Endothelial cell of umbilical vein (primary cell): Measurements from ENCODE around the gene POGK. TPM values are rescaled to one million over a fixed set of nuclear protein-coding genes. Genes with fewer than 3 reads are reported as not detected.

Experiments
- BruUV-seq: library from RNA; stranded (reverse); fragments of 400-500 nt; replicated peaks from 2 replicates; lab custom pipeline; 2021; lab: Mats Ljungman, UMichigan
- CTCF ChIA-PET: fragments of 300-600, 350-600 bp; sonication (Branson Sonifier 250); formaldehyde crosslinking; loops from one replicate; lab custom pipeline; 2021; ENCODE audit warnings: antibody characterized with exemption, inconsistent platforms; lab: Charles Lee
- POLR2A ChIA-PET: fragments of 300-600, 350-600 bp; sonication (Branson Sonifier 250); formaldehyde crosslinking; loops from one replicate; lab custom pipeline; 2021; ENCODE audit warnings: antibody characterized with exemption, inconsistent platforms; lab: Charles Lee
- DNase-seq: peaks from one replicate; pipeline ENCODE4 v3.0.0-alpha.2; 2011; ENCODE audit warnings: low read depth, low spot score
- FAIRE-seq: peaks from 2 replicates; lab custom pipeline; 2011; peaks lifted over from hg19 to GRCh38; lab: Jason Lieb, UNC
- H2AFZ ChIP-seq: 2 replicates; pipeline ENCODE4 v1.6.0; 2012; ENCODE audit warnings: low read depth, low read length, control low read depth, inconsistent platforms
- H3K27ac ChIP-seq: 2 replicates; pipeline ENCODE4 v1.5.1; 2011; ENCODE audit warnings: low read depth, mild to moderate bottlenecking, control low read depth, low read length, moderate library complexity; ENCODE audit not compliant: insufficient read depth
- H3K27me3 ChIP-seq, 2 experiments: 2 replicates each; pipeline versions ENCODE4 v1.6.0 to v1.6.1; 2011; ENCODE audit warnings: low read length in 2 of 2, mixed read lengths in 1 of 2; ENCODE audit not compliant: control insufficient read depth in 2 of 2, insufficient read depth in 2 of 2
- H3K36me3 ChIP-seq, 2 experiments: 2 replicates in 1 of 2; 3 replicates in 1 of 2; pipeline ENCODE4 v1.5.1; 2011; ENCODE audit warnings: low read length in 2 of 2, mild to moderate bottlenecking in 1 of 2, moderate library complexity in 1 of 2; ENCODE audit not compliant: control insufficient read depth in 2 of 2, insufficient read depth in 2 of 2; ENCODE audit errors: extremely low read depth in 1 of 2
- H3K4me1 ChIP-seq: 3 replicates; pipeline ENCODE4 v1.5.1; 2011; ENCODE audit warnings: mild to moderate bottlenecking, low read length; ENCODE audit not compliant: control insufficient read depth, insufficient read depth; ENCODE audit errors: extremely low read depth
- H3K4me2 ChIP-seq: 2 replicates; pipeline ENCODE4 v1.6.1; 2011; ENCODE audit warnings: low read length, control low read depth, mixed read lengths; ENCODE audit not compliant: insufficient read depth
- H3K4me3 ChIP-seq, 3 experiments: fragments of 200-600 bp in 1 of 3; sonication (generic), shearing (Covaris generic) in 1 of 3; replicated peaks in 1 of 3; 2 replicates each; pipeline ENCODE4 v1.5.1; 2011 to 2016; ENCODE audit warnings: control low read depth in 3 of 3, low read length in 3 of 3, mild to moderate bottlenecking in 2 of 3, inconsistent platforms in 1 of 3, low read depth in 1 of 3, moderate library complexity in 1 of 3; ENCODE audit not compliant: insufficient read depth in 1 of 3
- H3K79me2 ChIP-seq: 2 replicates; pipeline ENCODE4 v1.6.0; 2012; ENCODE audit warnings: low read length, inconsistent platforms; ENCODE audit not compliant: control insufficient read depth, insufficient read depth
- H3K9ac ChIP-seq: replicated peaks from 2 replicates; pipeline ENCODE3; 2011; ENCODE audit warnings: low read length, control low read depth; ENCODE audit not compliant: insufficient read depth; ENCODE audit errors: extremely low read depth
- H3K9me1 ChIP-seq: replicated peaks from 3 replicates; pipeline ENCODE4 v1.6.0; 2011; ENCODE audit warnings: mild to moderate bottlenecking, low read length; ENCODE audit not compliant: control insufficient read depth, insufficient read depth; ENCODE audit errors: extremely low read depth
- H3K9me3 ChIP-seq: replicated peaks from 2 replicates; pipeline ENCODE4 v1.5.1; 2012; ENCODE audit warnings: low read length, inconsistent platforms; ENCODE audit not compliant: control insufficient read depth, insufficient read depth
- H4K20me1 ChIP-seq: replicated peaks from 2 replicates; pipeline ENCODE3; 2011; ENCODE audit warnings: mild to moderate bottlenecking, low read length; ENCODE audit not compliant: control insufficient read depth, insufficient read depth; ENCODE audit errors: extremely low read depth
- EZH2 ChIP-seq: IDR thresholded peaks from 2 replicates; pipeline ENCODE4 v1.6.1; 2012; ENCODE audit warnings: borderline replicate concordance, low read depth, mild to moderate bottlenecking, moderate library complexity, low read length, inconsistent platforms; ENCODE audit not compliant: severe bottlenecking
- FOS ChIP-seq: IDR thresholded peaks from 2 replicates; pipeline ENCODE4 v1.6.1; 2011; ENCODE audit warnings: mild to moderate bottlenecking, low read length, moderate library complexity, borderline replicate concordance; ENCODE audit not compliant: insufficient read depth
- GATA2 ChIP-seq: IDR thresholded peaks from 2 replicates; pipeline ENCODE4 v1.7.0; 2011; ENCODE audit warnings: low read depth, mild to moderate bottlenecking, moderate library complexity, mixed read lengths, low read length; ENCODE audit not compliant: insufficient read length, insufficient read depth
- JUN ChIP-seq: IDR thresholded peaks from 2 replicates; pipeline ENCODE4 v1.6.1; 2011; ENCODE audit warnings: borderline replicate concordance, low read depth; ENCODE audit not compliant: insufficient read length, insufficient read depth
- MAX ChIP-seq: IDR thresholded peaks from 2 replicates; pipeline ENCODE4 v1.6.1; 2011; ENCODE audit not compliant: insufficient read depth, insufficient read length
- MYC ChIP-seq: IDR thresholded peaks from one replicate; pipeline ENCODE4 v1.6.1; 2011; ENCODE audit warnings: mild to moderate bottlenecking, low read depth, low read length
- POLR2A ChIP-seq: IDR thresholded peaks from 2 replicates; pipeline ENCODE4 v1.6.1; 2012; ENCODE audit warnings: low read depth, mild to moderate bottlenecking, control low read depth, low read length
- POLR2AphosphoS5 ChIP-seq: IDR thresholded peaks from 2 replicates; pipeline ENCODE4 v1.6.1; 2012; ENCODE audit warnings: low read depth, mild to moderate bottlenecking, control low read depth, low read length, moderate library complexity; ENCODE audit not compliant: insufficient read depth
- dilution Hi-C: fragments of 300-500 bp; cut with MboI; formaldehyde crosslinking; loops from one replicate; pipeline ENCODE4 v1.15.0; 2019; ENCODE audit warnings: low sequenced_read_pairs; ENCODE audit not compliant: extremely low pct_ligation_motif_present
- intact Hi-C: fragments of 100-400 bp; cut with micrococcal nuclease; formaldehyde crosslinking; loops from one replicate; pipeline ENCODE4 v1.10.0; 2022
- polyA plus RNA-seq, 4 experiments: library from polyadenylated mRNA; depleted of rRNA in 3 of 4; stranded (reverse) in 3 of 4; unstranded in 1 of 4; fragments of >200 nt; gene quantifications; 2 replicates each; pipeline versions ENCODE4 v1.2.1 to v1.2.3, GENCODE V29; 2011 to 2012; ENCODE audit warnings: missing spikeins in 1 of 4
- total RNA-seq: library from RNA; stranded (reverse); gene quantifications from 2 replicates; pipeline ENCODE4 v1.2.3, GENCODE V29; 2021
- TF ChIP-seq, protein P1 (sequence below), 2 donors: IDR thresholded peaks; 1 replicate in 1 of 2; 2 replicates in 1 of 2; pipeline ENCODE4 v1.5.1; 2011; ENCODE audit warnings: low read length in 2 of 2, mild to moderate bottlenecking in 2 of 2, moderate library complexity in 2 of 2, control low read depth in 1 of 2, inconsistent platforms in 1 of 2, low read depth in 1 of 2; ENCODE audit not compliant: insufficient read depth in 1 of 2; ENCODE audit errors: extremely low read depth in 1 of 2

Gene POGK
- total and polyA plus RNA-seq, 2 donors (not counting 3 experiments of a cell fraction or from before 2014, with no cell fraction given), result 12.5 to 31.8 TPM

DNA sequence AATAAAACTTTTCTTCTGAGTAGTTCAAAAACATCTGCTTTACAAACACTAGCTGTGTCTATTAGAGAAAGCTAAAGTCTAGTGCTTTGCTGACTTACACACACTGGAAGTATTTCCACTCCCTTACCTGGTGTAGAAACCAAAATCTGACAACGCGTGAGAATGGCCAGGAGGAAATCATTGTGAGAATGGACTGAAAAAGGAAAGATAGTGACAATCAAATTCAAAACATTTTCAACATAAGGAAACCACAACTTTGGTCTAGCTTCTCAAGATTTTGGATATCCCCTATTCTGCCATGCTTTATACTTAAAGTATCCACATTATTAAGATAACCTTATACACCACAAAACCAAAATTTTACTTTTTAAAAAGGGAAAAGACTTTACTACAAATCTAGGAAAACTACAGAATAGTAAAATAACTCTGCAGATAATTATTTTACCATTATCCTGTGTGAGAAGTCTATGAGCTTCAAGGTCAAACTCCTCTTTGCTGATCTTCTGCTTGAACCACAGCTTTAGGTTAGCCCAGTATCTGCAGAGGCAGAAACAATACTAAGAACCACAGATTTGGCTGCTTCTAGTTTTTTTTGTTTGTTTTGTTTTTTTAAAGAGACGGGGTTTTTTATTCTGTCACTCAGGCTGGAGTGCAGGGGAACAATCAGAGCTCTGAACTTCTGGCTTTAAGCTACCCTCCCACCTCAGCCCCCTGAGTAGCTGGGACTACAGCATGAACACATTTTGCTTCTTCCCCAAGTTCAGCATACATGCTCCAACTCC lies 30.2 kb downstream of the POGK start:
- CTCF ChIA-PET, result no interaction called here
- TF ChIP-seq POLR2AphosphoS5 (no peak), EZH2 (no peak), POLR2A (no peak), MAX (no peak), JUN (no peak), GATA2 (no peak), MYC (no peak), FOS (no peak)
- TF ChIP-seq, protein P1, sequence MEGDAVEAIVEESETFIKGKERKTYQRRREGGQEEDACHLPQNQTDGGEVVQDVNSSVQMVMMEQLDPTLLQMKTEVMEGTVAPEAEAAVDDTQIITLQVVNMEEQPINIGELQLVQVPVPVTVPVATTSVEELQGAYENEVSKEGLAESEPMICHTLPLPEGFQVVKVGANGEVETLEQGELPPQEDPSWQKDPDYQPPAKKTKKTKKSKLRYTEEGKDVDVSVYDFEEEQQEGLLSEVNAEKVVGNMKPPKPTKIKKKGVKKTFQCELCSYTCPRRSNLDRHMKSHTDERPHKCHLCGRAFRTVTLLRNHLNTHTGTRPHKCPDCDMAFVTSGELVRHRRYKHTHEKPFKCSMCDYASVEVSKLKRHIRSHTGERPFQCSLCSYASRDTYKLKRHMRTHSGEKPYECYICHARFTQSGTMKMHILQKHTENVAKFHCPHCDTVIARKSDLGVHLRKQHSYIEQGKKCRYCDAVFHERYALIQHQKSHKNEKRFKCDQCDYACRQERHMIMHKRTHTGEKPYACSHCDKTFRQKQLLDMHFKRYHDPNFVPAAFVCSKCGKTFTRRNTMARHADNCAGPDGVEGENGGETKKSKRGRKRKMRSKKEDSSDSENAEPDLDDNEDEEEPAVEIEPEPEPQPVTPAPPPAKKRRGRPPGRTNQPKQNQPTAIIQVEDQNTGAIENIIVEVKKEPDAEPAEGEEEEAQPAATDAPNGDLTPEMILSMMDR (IDR thresholded peaks at IDR 0.05; ENCODE audit: extremely low read depth in 1 of 2, insufficient read depth in 1 of 2, low read depth in 1 of 2, low read length in 2 of 2), result no peak
- intact Hi-C loops, result loop anchor here (10.0 kb wide), 1 partner anchor 945 kb away; no protein-coding TSS in a partner anchor

More for the DNA sequence above, 30.2 kb downstream of the POGK start:
- Histone ChIP-seq H3K27me3 (no peaks in the 10 kb centered on the region), H2AFZ (no peak overlapping the region), H3K4me1 (no peaks in the 10 kb centered on the region), H3K27ac (no peak overlapping the region), H4K20me1 (no peaks in the 10 kb centered on the region), H3K9me1 (no peaks in the 10 kb centered on the region), H3K9ac (no peak overlapping the region), H3K4me2 (no peak overlapping the region), H3K79me2 (peaks cover 29% of the 10 kb centered on the region), H3K4me3 (no peak overlapping the region), H3K36me3 (peaks cover 3 to 8% of the 10 kb centered on the region in 2 experiments), H3K9me3 (no peaks in the 10 kb centered on the region)
- POLR2A ChIA-PET, result no interaction called here
- no TSS peak for BruUV-seq
- dilution Hi-C loops, result no loop called here
- no peak for FAIRE-seq
- DNase-seq, result no peak
